HepG2 (cell line): Measurements from ENCODE around the gene STARD6. TPM values are rescaled to one million over a fixed set of nuclear protein-coding genes. Genes with fewer than 3 reads are reported as not detected.

Experiments
- ATAC-seq: fragments of 200-7000 bp; cut with Tn5 transposase; 3 replicates; pipeline ENCODE4 v1.9.1; 2020; ENCODE audit warnings: mild to moderate bottlenecking, moderate library complexity
- BruUV-seq: library from RNA; stranded (reverse); fragments of 400-500 nt; replicated peaks from 2 replicates; lab custom pipeline; 2021; lab: Mats Ljungman, UMichigan
- CTCF ChIA-PET: fragments of 300-600 bp; formaldehyde crosslinking; extraction: SDS; loops from one replicate; lab custom pipeline; 2021; ENCODE audit warnings: low total read pairs, inconsistent platforms, low intra/inter-chr PET ratio; lab: Yijun Ruan, JAX
- POLR2A ChIA-PET: fragments of 350-600 bp; sonication (Branson Sonifier 250); formaldehyde crosslinking; loops from one replicate; lab custom pipeline; 2020; ENCODE audit warnings: antibody characterized with exemption, inconsistent platforms; lab: Yijun Ruan, JAX
- DNase-seq: peaks from one replicate; pipeline ENCODE4 v3.0.0-alpha.2; 2015; ENCODE audit warnings: low spot score
- FAIRE-seq: peaks from 3 replicates; lab custom pipeline; 2011; peaks lifted over from hg19 to GRCh38; lab: Jason Lieb, UNC
- H2AFZ ChIP-seq: one replicate; pipeline ENCODE4 v1.6.1; 2011; ENCODE audit warnings: low read length, inconsistent platforms
- H3K27ac ChIP-seq: fragments of 300-600 bp; 3 replicates; pipeline ENCODE4 v1.8.0; 2011; ENCODE audit warnings: mixed run types, mild to moderate bottlenecking, mixed read lengths, low read length, inconsistent platforms; ENCODE audit not compliant: insufficient read depth; ENCODE audit errors: extremely low read length
- H3K27me3 ChIP-seq, 2 experiments: fragments of 200-600 bp in 1 of 2; 2 replicates in 1 of 2; 3 replicates in 1 of 2; pipeline versions ENCODE4 v1.6.0 to v1.8.0; 2011; ENCODE audit warnings: low read length in 2 of 2, mild to moderate bottlenecking in 2 of 2, moderate library complexity in 2 of 2, inconsistent platforms in 1 of 2; ENCODE audit not compliant: insufficient read depth in 2 of 2, control insufficient read depth in 1 of 2
- H3K36me3 ChIP-seq, 2 experiments: fragments of 200-600 bp in 1 of 2; replicated peaks in 1 of 2; 2 replicates in 1 of 2; 3 replicates in 1 of 2; pipeline versions ENCODE4 v1.5.1 to v1.8.0; 2011; ENCODE audit warnings: low read length in 2 of 2, inconsistent platforms in 1 of 2; ENCODE audit not compliant: insufficient read depth in 2 of 2, control insufficient read depth in 1 of 2
- H3K4me1 ChIP-seq: 2 replicates; pipeline ENCODE4 v1.5.1; 2012; ENCODE audit warnings: low read length, inconsistent platforms; ENCODE audit not compliant: insufficient read depth
- H3K4me2 ChIP-seq: 2 replicates; pipeline ENCODE4 v1.6.0; 2011; ENCODE audit warnings: low read depth, low read length, inconsistent platforms
- H3K4me3 ChIP-seq, 3 experiments: fragments of 200-600 bp in 1 of 3; sonication (generic), shearing (Covaris generic) in 1 of 3; replicated peaks in 1 of 3; 2 replicates each; pipeline ENCODE4 v1.5.1; 2011 to 2016; ENCODE audit warnings: low read length in 3 of 3, inconsistent platforms in 2 of 3, low read depth in 2 of 3, mild to moderate bottlenecking in 2 of 3, control low read depth in 1 of 3, mixed read lengths in 1 of 3; ENCODE audit not compliant: insufficient read depth in 1 of 3
- H3K79me2 ChIP-seq: one replicate; pipeline ENCODE4 v1.6.1; 2011; ENCODE audit warnings: low read length, inconsistent platforms; ENCODE audit not compliant: insufficient read depth
- H3K9ac ChIP-seq: 2 replicates; pipeline ENCODE4 v1.6.0; 2011; ENCODE audit warnings: mild to moderate bottlenecking, low read depth, low read length, inconsistent platforms; ENCODE audit not compliant: insufficient read depth
- H3K9me3 ChIP-seq: 2 replicates; pipeline ENCODE4 v1.5.1; 2012; ENCODE audit warnings: mild to moderate bottlenecking, low read length
- H4K20me1 ChIP-seq: 2 replicates; pipeline ENCODE4 v1.6.0; 2011; ENCODE audit warnings: inconsistent platforms, mild to moderate bottlenecking, low read length, moderate library complexity; ENCODE audit not compliant: insufficient read depth
- AGO2 ChIP-seq: fragments of 200-400 bp; formaldehyde crosslinking; optimal IDR thresholded peaks from 2 replicates; pipeline ENCODE3; 2017; ENCODE audit warnings: mild to moderate bottlenecking, low read depth, low read length, moderate library complexity
- CEBPG ChIP-seq: IDR thresholded peaks from 2 replicates; pipeline ENCODE4 v1.6.1; 2016
- KLF15 ChIP-seq: sonication (generic); formaldehyde crosslinking; IDR thresholded peaks from 2 replicates; pipeline ENCODE4 v1.8.1; 2023; ENCODE audit warnings: borderline replicate concordance, mild to moderate bottlenecking, inconsistent platforms, missing genetic modification reagents, mixed read lengths
- MBD4 ChIP-seq: IDR thresholded peaks from 2 replicates; pipeline ENCODE4 v1.6.1; 2012; ENCODE audit warnings: low read length, inconsistent platforms, borderline replicate concordance
- MIXL1 ChIP-seq: IDR thresholded peaks from 2 replicates; pipeline ENCODE4 v1.6.1; 2016
- SALL1 ChIP-seq: sonication (generic); formaldehyde crosslinking; IDR thresholded peaks from 2 replicates; pipeline ENCODE4 v1.8.0; 2022; ENCODE audit warnings: mild to moderate bottlenecking, missing genetic modification reagents
- ZNF230 ChIP-seq: sonication (generic); formaldehyde crosslinking; IDR thresholded peaks from 2 replicates; pipeline ENCODE4 v1.4.0; 2020; ENCODE audit warnings: mild to moderate bottlenecking, missing genetic modification reagents
- ZNF335 ChIP-seq: sonication (generic); formaldehyde crosslinking; IDR thresholded peaks from 2 replicates; pipeline ENCODE4 v1.4.0; 2020; ENCODE audit warnings: missing genetic modification reagents
- ZNF383 ChIP-seq: sonication (generic); formaldehyde crosslinking; IDR thresholded peaks from 2 replicates; pipeline ENCODE4 v1.4.0; 2020; ENCODE audit warnings: missing genetic modification reagents, mild to moderate bottlenecking, borderline replicate concordance
- ZNF629 ChIP-seq: sonication (generic); formaldehyde crosslinking; conservative IDR thresholded peaks from 2 replicates; pipeline ENCODE4 v1.5.0; 2020; ENCODE audit warnings: missing genetic modification reagents
- ZNF713 ChIP-seq: sonication (generic); formaldehyde crosslinking; IDR thresholded peaks from 2 replicates; pipeline ENCODE4 v1.4.0; 2020; ENCODE audit warnings: mild to moderate bottlenecking, missing genetic modification reagents
- ZNF839 ChIP-seq: sonication (generic); formaldehyde crosslinking; IDR thresholded peaks from 2 replicates; pipeline ENCODE4 v1.4.0; 2020; ENCODE audit warnings: missing genetic modification reagents, mild to moderate bottlenecking, borderline replicate concordance
- WGBS: methylation state at CpG from one replicate; pipeline ENCODE4 v1.1.6; 2017; ENCODE audit warnings: low lambda C conversion rate; 5-methylcytosine and 5-hydroxymethylcytosine counted together
- in situ Hi-C: cut with HindIII; loops from 2 replicates; pipeline ENCODE4 v1.10.0; 2017; ENCODE audit warnings: low pct_unique_long_range_greater_than_20kb; ENCODE audit not compliant: extremely low pct_ligation_motif_present
- intact Hi-C: fragments of 100-400 bp; cut with micrococcal nuclease; formaldehyde crosslinking; loops from one replicate; pipeline ENCODE4 v1.10.0; 2022; ENCODE audit not compliant: unreplicated experiment
- polyA plus RNA-seq, 8 experiments: library from polyadenylated mRNA; depleted of rRNA in 3 of 8; stranded (reverse) in 7 of 8; unstranded in 1 of 8; fragments of >200 nt; fragmentation: Illumina TruSeq in 4 of 8; extraction: Trizol in 4 of 8; gene quantifications; 2 replicates each; pipeline versions ENCODE4 v1.2.1 to v1.2.3, GENCODE V29; 2011 to 2016; ENCODE audit warnings: low read depth in 4 of 8, missing spikeins in 1 of 8, mixed read lengths in 1 of 8; ENCODE audit not compliant: insufficient read depth in 1 of 8
- total RNA-seq, 5 experiments: library from RNA; depleted of rRNA; stranded (reverse); fragments of >200 nt; fragmentation: Illumina TruSeq; extraction: Trizol; gene quantifications; 2 replicates each; pipeline ENCODE4 v1.2.3, GENCODE V29; 2016; ENCODE audit warnings: low read depth in 1 of 5
- TF ChIP-seq, protein P1 (sequence below): IDR thresholded peaks from 2 replicates; pipeline ENCODE4 v1.6.1; 2016; ENCODE audit warnings: missing genetic modification reagents, missing compliant biosample characterization

The STARD6 gene
- total and polyA plus RNA-seq, 2 of the 13 experiments (the other 11 are each of a cell fraction or from before 2014, with no cell fraction given), result not detected

DNA sequence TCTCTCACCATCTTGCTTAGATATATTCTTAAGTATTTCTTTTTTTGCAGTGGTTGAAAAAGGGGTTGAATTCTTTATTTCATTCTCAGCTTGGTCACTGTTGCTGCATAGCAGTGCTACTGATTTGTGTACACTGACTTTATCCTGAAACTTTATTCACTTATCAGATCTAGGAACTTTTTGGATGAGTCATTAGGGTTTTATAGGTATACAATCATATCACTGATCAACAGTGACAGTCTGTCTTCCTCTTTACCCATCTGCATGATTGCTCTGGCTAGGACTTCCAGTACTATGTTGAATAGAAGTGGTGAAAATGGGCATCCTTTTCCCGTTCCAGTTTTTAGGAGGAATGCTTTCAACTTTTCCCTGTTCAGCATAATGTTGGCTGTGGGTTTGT, 6.5 kb downstream of the STARD6 start:
- Histone ChIP-seq H3K27ac (no peak overlapping the region), H3K4me2 (no peak overlapping the region), H3K27me3 (no peaks in the 10 kb centered on the region), H3K9ac (no peak overlapping the region), H3K36me3 (no peaks in the 10 kb centered on the region), H4K20me1 (no peaks in the 10 kb centered on the region), H3K9me3 (no peaks in the 10 kb centered on the region), H3K79me2 (no peaks in the 10 kb centered on the region), H3K4me3 (no peak overlapping the region), H2AFZ (no peak overlapping the region), H3K4me1 (no peaks in the 10 kb centered on the region)
- no peak for FAIRE-seq
- CTCF ChIA-PET, result no interaction called here
- POLR2A ChIA-PET, result no interaction called here
- BruUV-seq, result no TSS peak
- intact Hi-C loops, result no loop called here
- TF ChIP-seq ZNF383 (CRISPR knock-in tag) (no peak), SALL1 (CRISPR knock-in tag) (no peak), ZNF230 (CRISPR knock-in tag) (no peak), KLF15 (CRISPR knock-in tag) (no peak), CEBPG (CRISPR knock-in tag) (no peak), ZNF629 (no peak), ZNF335 (CRISPR knock-in tag) (no peak)
- TF ChIP-seq, protein P1, sequence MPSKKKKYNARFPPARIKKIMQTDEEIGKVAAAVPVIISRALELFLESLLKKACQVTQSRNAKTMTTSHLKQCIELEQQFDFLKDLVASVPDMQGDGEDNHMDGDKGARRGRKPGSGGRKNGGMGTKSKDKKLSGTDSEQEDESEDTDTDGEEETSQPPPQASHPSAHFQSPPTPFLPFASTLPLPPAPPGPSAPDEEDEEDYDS (CRISPR knock-in tag), result no peak
- no peak for DNase-seq
- in situ Hi-C loops, result no loop called here
- ATAC-seq, result no peak
- 0% methylated on average over 1 of the region's 1 CpG for WGBS

DNA sequence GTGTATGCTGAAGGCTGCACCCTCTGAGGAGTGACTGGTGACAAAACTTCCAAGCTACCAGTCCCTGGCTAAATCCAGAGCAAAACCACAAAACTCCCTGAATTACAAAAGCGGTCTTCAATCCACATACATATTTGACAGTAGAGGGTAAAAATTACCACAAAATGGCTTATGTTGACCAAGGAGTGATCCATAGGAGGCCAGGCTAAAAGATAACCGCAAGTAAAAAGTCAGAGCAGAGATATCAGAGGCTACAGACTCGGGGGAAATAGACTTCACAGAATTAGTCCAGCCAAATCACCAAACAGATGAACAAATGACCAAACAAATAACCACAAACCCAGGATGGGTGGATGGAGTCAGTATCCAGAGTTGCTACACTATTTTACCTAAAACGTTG, 19.4 kb downstream of the STARD6 start:
- no TSS peak for BruUV-seq
- Histone ChIP-seq H3K4me1 (peaks cover 9% of the 10 kb centered on the region), H3K27me3 (no peaks in the 10 kb centered on the region), H3K9me3 (no peaks in the 10 kb centered on the region), H4K20me1 (no peaks in the 10 kb centered on the region), H3K36me3 (no peaks in the 10 kb centered on the region), H3K79me2 (no peaks in the 10 kb centered on the region), H3K9ac (no peak overlapping the region), H3K4me2 (no peak overlapping the region), H2AFZ (peak overlapping the region; percentile 5), H3K4me3 (no peak overlapping the region), H3K27ac (no peak overlapping the region)
- ATAC-seq (no peak), DNase-seq (no peak), FAIRE-seq (no peak)
- TF ChIP-seq MIXL1 (CRISPR knock-in tag), result no peak
- TF ChIP-seq ZNF839, result no peak
- TF ChIP-seq ZNF713, result no peak
- TF ChIP-seq AGO2, result no peak
- TF ChIP-seq MBD4, result no peak
- intact Hi-C loops, result no loop called here
- in situ Hi-C loops, result no loop called here
- 39% methylated on average over 4 of the region's 4 CpGs for WGBS
- POLR2A ChIA-PET, result no interaction called here
- CTCF ChIA-PET, result no interaction called here
